Activated naive CD4-positive, alpha-beta T cell treated with Interleukin-2 at 50 U/mL for 16 hours (primary cell): ENCODE results near the gene USP36.
"Not testable (repeated sequence)": the region's sequence is repeated elsewhere in the genome, so short reads cannot be mapped to it uniquely, and the experiment has no call there.

Experiments used
- DNase-seq: peaks from one replicate; pipeline ENCODE4 v3.0.0-alpha.2; 2020

Gene USP36

DNA sequence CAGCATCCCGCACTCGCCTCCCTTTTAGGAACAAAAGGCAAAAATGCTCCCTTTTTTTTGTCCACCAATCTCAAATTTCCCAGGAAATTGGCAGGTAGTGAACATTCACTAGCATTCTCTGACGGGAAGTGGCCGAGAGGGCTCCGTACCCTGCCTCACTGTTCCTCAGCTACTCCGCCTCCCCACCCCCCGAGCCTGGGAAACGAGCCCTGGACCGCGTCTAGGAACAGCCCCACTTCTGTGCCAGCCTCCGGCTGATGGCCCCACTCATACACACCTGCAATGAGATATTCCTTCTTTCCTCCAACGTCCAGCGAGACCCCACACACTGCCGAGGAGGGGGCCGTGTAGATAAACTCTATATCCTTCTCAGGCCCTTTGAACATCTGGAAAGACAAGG lies 30.0 kb upstream of the USP36 start:
- no peak for DNase-seq

DNA sequence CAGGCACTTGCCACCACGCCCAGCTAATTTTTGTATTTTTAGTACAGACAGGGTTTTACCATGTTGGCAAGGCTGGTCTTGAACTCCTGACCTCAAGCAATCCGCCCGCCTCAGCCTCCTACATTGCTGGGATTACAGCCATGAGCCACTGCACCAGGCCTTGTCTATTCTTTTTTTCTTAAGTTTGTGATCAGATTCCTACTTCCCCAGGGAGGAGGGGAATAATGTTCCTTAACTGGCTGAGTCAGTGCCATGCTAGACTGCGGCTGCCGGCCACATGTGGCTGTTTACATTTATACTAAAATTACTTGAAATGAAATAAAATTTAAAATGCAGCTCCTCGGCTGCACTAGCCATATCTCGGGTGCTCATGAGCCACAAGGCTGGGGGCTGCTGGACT lies 27.8 kb upstream of the USP36 start:
- no peak for DNase-seq

DNA sequence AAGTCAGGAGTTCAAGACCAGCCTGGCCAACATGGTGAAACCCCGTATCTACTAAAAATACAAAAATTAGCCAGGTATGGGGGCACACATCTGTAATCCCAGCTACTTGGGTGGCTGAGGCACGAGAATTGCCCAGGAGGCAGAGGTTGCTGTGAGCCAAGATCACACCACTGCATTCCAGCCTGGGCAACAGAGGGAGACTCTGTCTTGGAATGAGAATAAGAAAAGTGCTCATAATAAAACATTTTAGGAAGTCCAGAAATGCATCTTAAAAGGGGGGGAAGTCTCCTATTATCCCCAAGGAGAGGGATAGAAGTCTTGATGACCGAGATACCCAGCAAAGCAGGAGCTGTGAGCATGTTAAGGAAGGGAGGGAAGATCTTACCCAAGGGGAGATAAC lies 26.4 kb upstream of the USP36 start:
- not testable (repeated sequence) for DNase-seq

DNA sequence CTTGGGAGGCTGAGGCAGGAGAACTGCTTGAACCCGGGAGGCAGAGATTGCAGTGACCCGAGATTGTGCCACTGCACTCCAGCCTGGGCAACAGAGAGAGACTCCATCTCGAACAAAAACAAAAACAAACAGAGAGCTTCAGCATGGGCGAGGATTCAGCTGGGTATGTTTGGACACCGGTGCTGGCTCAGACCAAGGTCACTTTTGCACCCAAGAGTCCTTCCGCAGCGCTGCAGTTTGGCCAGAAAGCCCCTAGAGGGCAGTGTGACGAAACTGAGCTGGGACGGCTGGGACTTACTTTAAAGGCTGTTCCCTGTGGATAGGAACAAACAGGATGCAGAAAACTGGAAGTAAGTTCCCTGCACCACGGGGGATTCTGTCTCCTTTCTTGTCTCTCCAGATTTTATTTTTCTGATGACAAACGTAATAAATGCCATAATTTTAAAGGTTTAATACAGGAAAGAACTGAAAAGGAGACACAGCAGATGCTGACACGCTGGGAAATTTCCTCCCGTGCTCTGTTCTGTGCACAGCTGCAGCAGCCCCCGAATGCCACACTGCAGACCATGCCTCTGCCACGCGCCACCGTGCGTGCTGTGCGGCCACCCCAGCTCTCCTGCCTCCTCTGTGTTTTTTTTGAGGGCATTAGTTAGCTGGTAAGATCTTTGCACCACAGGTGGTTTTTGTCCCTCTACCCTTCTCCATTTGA lies 25.2 kb upstream of the USP36 start:
- peak; percentile 67 for DNase-seq

DNA sequence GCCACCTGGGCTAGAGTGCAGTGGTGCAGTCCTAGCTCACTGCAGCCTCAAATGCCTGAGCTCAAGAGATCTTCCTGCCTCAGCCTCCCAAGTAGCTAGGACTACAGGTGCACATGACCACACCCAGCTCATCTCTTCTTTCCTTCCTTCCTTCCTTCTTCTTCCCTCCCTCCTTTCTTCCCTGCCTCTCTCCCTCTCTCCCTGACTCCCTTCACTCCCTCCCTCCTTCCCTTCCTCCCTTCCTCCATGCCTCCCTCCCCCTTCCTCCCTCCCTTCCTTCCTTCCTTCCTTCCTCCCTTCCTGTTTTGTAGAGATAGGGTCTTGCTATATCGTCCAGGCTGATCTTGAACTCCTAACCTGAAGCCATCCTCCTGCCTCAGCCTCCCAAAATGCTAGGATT lies 23.5 kb upstream of the USP36 start:
- no peak for DNase-seq

DNA sequence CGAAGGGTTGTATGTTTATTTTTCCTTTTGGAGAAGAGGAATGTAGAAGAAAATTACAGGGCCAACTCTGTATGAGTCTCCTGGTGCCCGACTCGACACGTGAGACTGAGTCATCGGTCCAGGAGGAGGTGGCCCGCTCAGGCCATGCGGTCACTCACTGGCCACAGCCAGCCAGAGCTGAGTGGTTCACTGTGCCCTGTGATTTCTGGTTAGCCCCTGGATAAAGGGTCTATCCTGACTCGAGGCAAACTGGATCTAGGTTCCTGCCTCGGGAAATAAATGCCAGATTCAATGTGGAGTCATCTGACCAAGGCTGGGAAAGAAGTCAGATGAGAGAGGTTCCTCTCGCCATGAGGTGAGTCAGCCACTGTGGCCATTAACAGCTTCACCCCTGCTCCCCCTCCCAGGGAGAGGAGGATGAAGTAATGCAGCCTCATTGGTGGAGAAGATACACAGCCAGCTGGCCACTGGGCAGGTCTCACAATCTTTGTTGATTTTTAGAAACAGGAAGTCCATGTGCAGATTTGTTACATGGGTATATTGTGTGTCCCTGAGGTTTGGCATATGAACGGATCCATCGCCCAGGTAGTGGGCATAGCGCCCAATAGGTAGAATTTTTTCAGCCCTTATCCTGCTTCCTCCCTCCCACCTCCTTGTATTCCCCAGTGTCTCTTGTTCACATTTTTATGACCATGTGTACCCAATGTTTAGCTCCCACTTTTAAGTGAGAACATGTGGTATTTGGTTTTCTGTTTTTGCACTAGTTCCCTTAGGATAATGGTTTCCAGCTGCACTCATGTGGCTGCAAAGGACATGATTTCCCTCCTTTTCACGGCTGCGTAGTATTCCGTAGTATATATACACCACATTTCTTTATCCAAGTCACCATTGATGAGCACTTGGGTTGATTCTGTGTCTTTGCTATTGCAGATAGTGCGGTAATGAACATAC lies 21.7 kb upstream of the USP36 start:
- no peak for DNase-seq

DNA sequence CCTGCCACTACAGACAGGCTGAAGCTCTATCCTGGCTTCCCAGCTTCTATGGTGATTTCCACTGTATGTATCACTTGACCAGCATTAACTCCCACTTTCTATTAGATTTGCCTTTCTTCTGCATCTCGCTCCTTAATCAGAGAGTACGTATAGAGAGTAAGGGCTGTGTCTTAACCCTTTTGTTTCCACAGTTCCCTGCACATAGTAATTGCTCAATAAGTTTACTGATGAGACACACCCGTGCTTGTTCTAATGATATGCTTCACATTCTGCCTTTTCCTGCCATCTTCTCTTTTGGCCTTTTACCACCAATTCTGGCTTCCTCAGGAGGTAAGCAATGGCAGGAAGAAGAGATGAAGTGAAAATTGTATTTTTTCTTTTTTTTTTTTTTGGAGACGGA lies 20.6 kb upstream of the USP36 start:
- no peak for DNase-seq

DNA sequence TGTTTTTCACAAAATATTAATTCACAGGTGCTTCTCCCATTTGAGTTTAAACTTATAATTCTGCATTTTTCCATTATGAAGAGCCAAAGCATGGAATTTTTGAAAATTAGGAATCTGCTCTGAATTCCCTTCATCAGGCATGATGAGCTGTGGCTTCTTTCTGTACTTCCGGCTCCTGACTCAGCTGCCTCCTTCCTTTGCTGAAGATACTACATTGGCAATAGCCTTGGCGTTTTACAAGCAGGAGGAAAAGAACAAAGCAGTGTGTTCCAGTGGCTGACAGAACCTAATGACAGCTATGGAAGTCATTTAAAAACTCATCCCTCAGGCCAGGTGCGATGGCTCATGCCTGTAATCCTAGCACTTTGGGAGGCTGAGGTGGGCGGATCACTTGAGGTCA lies 18.4 kb upstream of the USP36 start:
- DNase-seq, result no peak

DNA sequence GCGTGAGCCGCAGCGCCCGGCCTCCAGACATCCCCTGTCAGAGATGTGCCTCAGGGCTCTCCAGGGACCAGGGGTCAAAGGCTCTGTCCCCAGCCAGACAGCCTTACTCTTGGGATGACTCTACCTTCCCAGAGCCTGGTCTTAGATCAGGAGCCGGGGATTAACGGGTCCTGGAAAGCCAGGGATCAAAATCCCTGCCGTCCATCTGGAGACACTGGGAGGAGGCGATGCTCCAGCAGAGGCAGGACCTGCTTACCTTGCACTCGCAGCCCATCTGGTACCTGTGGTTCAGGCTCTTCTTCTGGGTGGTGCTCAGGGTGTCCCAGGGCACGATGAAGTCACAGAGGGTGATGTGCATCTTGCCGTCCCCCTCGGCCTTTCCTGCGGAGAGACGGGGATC lies 16.7 kb upstream of the USP36 start:
- DNase-seq, result no peak

DNA sequence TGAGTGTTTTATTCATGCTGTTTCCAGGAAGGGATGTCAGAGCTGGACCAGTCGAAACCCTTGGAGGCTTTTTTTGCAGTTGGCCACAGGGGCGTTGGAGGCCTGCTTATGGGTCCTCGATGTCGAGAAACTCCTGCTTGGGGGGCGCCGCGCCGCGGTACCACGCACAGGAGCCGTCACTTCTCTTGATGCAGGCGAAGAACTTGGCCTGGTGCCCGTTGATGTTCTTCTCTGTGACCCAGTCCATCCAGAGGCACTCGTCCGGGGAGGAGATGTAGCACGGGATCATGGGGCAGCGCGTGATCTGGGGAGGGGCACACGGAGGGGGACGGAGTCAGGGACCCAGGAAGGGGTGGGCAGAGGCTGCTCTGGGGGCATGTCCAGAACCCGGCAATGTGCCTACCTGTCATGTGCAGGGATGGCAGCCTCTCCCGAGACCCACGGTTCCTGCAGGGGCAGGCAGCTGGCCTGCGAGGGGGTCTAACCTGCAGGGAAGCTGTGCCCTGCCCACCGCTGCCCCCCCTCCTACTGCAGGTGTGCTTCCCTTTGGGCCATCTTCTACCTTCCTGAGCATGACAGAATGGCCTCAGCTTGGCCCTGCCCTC lies 15.0 kb upstream of the USP36 start:
- DNase-seq, result no peak

DNA sequence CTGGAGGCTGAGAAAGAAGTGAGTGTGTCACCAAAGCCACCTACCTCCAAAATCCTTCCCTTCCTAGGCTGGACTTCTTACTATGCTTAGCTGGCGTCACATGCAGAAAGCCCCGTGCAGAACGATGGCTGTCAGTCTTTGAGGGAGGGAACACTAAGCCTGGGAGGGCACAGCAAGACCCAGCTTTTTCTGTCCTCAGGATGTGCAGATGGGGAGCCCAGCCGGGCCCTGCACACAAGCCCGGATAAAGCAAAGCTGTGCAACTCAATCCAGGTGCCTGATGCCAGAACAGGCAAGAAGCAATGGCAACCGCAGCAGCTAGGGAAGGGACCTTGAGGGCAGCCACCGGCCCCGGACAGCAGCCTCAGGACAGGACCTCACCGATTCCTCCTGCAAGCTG lies 13.9 kb upstream of the USP36 start:
- DNase-seq, result no peak

DNA sequence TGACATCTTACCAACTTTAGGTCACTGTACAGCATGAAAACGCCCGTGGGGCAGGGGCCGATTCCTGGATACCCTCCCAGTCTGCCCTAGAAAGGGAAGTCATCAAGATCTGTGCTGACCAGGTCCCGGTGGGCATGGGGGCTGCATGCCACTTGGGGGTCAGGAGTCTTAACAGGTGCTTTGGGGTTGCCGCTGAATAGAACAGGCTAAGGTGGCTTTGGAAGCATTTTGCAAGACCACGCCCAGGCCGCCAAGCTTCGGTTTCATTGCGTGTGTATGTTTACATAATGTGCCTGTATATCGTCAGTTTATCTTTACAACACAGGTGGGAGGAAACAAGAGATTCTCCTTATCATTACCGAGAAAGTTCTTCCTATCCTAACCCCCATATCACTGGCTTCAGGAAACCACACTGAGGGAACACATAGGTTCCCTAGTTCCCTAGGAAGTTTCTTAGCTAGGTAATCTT lies 13.3 kb upstream of the USP36 start:
- no peak for DNase-seq

DNA sequence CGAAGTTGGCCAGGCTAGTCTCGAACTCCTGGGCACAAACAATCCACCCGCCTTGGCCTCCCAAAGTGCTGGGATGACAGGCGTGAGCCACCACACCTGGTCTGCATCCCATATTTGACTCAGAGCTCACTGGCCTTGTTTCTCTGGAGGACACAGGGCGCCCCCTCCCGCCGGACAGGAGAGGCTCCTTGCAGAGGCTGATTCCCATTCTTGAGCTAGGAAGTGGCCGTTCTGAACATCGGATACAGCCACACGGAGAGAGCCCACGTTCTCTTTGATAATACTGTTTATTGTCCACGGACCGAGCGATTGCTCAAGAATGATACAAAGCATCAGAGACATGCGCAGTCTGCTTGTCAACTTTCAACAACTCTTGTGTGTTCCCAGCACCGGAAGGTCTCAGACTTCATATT lies 12.1 kb upstream of the USP36 start:
- no peak for DNase-seq

DNA sequence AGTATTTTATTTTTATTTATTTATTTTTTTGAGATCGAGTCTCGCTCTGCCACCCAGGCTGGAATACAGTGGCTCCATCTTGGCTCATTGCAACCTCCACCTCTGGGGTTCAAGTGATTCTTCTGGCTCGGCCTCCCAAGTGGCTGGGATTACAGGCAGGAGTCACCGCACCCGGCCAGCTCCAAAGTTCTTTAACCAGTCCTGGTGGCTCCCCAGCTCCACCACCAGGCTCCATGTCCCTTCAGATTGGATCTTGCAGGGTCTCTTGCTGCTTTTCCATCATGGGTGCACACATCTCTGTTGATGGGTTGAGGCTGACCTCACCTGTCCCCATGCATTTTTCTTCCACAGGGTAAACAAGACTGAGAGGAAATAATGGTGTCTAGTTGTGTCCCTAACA lies 8.4 kb upstream of the USP36 start:
- no peak for DNase-seq

DNA sequence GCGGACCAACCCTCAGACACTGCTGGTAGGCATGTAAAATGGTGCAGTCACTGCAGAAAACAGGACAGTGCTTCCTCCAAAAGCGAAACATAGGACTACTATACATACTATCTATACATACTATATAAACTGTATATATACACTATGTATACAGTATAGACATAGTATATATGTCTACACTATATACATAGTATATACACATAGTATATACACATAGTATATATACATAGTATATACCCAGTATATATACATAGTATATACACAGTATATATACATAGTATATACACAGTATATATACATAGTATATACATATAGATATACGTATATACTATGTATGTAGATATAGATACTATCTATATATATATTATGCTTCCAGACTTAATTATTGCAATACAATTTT lies 6.4 kb upstream of the USP36 start:
- DNase-seq, result no peak

DNA sequence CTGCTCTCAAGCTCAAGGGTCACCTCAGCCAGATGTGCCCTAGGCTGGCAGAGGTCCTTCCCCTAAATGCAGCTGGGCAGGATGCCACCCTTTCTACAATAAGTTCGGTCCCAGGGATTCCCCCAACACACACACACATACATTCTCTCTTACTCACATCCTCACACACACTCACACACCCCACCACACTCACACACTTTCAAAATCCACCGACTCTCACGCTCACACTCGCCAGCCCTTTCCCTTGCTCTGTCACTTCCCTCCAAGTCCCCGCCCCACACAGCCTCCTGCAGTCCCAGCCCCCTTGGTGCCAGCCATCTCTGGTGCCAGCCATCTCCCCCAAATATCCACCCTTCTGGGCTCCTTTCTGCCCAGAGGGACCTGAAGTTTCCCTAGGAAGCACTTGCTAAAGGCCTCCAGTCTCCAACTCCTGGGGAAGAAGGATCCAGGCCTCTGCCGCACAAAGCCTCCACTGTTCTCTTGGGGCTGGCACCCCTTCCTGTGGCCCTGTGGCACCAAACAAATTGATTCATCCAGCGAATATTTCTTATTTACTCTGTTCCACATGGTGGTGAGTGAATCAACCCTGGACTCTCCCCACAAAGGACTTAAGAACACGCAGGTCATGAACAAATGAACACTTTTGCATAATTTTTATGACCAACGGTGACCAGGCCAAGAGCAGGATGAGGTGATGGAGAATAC lies 3.8 kb upstream of the USP36 start:
- DNase-seq, result no peak

DNA sequence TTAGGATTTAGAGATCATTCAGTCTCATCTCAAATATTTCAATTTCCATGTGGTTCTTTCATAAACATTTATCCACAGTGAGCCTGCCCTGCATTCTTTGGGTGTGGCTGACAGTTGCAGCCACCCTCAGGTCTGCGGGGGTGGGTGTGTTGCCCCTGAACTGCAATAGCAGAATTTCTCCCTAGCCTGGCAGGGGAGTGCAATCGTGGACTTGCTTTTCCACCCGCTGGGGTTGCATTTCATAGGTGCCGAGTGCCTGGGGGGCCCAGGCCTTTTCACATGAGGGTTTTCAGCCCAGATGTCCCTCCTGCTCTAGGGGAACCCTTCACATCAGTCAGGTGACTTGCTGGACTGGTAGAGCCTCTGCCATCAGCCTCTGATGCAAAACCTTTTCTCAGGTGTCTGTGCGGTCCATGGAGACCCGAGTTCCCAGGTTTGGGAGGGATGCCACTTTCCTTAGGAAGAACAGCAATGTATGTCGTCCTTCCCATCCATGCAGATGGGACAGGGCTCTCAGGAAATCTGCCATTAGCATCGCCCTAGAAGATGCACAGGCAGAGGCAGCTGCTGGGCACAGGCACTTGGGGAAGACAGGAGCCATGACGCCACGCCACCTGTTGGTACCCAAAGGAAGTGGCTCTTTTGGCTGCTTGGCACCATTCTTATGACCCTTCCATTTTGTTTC lies 2.4 kb upstream of the USP36 start:
- peak; percentile 66 for DNase-seq

DNA sequence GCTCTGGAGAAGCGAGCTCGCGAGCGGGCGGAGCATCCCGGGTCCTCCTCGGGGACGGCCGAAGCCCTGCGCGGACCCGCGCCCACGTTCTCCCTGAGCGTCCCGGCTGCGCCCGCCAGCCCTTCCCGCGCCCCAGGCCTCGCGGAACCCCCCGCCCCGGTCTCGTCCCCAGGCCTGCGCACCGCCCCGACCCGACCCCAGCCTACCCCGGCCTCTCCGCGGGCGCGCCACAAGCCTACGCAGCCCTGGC lies 159 bp downstream of the USP36 start:
- DNase-seq, result no peak

DNA sequence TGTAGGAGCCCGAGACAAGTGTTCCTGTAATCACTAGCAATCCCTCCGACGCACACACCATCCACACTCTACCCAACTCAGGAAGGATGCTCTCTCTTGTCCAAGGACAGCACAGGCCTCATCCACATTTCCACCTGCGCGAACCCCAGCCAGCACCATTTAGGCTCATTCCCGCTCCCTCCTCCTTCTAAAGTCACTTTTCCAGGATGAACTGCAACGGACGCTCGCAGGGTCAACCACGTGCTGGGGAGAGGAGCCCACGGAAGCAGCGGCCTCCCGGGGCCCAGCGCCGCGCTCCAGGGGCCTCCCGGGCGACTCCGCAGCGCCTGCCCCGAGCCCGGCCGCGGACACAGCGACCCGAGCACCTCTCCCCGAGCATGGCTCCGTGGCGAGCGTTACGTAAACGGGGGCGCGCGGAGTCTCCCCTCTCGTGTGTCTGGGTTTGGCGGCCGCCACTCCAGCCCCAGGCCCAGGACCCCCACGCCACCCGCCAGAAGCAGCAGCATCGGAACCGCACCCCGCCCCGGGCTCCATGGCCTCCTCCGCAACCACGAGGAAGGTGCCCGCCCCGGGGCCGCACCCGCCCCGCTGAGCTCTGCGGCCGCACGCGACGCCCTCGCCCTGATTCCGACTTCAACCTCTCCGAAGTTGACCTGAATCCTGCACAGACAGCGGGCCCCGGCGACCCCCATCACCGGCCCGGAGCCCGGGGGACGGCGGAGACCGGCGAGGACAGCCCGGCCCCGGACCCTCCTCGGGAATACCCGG lies 668 bp downstream of the USP36 start:
- DNase-seq, result peak; percentile 67

DNA sequence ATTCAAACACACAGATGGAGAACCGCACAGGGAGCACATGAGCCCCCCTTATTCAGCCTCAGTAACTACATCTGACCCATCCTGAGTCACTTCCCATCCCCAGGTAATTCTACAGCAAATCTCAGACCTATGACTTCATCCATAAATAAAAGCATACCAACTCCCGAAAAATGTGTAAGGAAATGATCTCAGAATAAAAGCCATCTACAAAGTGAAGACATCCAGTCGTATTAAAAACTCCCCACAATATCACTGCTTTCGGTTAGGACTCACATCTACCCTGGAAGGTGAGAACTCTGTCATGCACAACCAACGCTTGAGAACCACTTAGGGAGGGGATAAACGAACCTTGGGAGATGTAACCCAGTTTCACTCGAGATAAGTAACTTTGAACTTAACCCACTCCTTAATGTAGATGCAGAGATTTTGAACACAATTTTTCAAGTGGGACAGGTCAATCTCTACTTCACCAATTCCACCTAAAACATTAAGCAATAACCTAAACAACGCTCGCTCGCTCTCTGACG lies 1.3 kb downstream of the USP36 start:
- DNase-seq, result peak; percentile 11

DNA sequence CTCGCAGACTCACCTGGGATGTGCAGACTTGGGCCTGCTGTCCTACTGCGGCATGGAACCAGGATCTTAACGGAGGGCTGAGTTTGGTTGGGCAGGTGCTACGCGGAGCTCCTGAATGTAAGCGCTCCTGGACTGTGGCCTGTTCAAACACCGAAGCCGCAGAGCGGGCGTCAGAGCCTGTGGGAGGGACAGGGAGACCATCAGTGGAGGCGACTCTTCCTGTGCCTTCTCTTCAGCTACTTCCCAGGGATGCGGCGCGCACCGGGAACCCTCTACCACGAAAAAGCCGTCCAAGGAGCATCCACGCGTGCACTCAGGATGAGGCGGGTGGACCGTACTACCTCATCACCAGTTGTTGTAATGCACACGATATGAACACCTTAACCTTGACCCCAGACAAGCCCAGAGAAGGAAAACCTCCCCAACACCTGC lies 2.0 kb downstream of the USP36 start:
- DNase-seq, result no peak
